Neural cell (in vitro differentiated cells): ENCODE data around the gene ENPEP.

Experiments used
- CTCF ChIP-seq: fragments of 450-650 bp; IDR thresholded peaks from 2 replicates; pipeline ENCODE4 v1.5.1; 2014; ENCODE audit warnings: antibody characterized with exemption, mild to moderate bottlenecking, moderate library complexity; ENCODE audit not compliant: poor library complexity, severe bottlenecking
- TAF1 ChIP-seq: IDR thresholded peaks from 2 replicates; pipeline ENCODE4 v1.6.1; 2012; ENCODE audit warnings: low read depth

GRCh38 chr4:110486256-110486655 lies 10.3 kb downstream of the ENPEP start:
- TF ChIP-seq TAF1 (no peak), CTCF (no peak)
